PC-9 (cell line): ENCODE data around the gene PTPRG. TPM values are rescaled to one million over a fixed set of nuclear protein-coding genes. Genes with fewer than 3 reads are reported as not detected.

Experiments
- BruUV-seq: library from RNA; stranded (reverse); fragments of 400-500 nt; replicated peaks from 2 replicates; lab custom pipeline; 2021; lab: Mats Ljungman, UMichigan
- CTCF ChIA-PET: fragments of 300-600 bp; sonication (Branson Sonifier 250); formaldehyde crosslinking; loops from one replicate; lab custom pipeline; 2022; ENCODE audit warnings: antibody characterized with exemption; lab: Charles Lee
- POLR2A ChIA-PET: fragments of 300-600 bp; sonication (Branson Sonifier 250); formaldehyde crosslinking; loops from one replicate; lab custom pipeline; 2022; ENCODE audit warnings: antibody characterized with exemption; ENCODE audit not compliant: unreplicated experiment; lab: Charles Lee
- DNase-seq, 2 experiments: peaks; one replicate each; pipeline versions ENCODE4 v3.0.0 to v3.0.0-alpha.2; 2015 to 2022; ENCODE audit warnings: mixed read lengths in 1 of 2
- H2AFZ ChIP-seq: fragments of 200-600 bp; sonication (generic); 2 replicates; pipeline ENCODE4 v1.8.1; 2017; ENCODE audit warnings: antibody characterized with exemption
- H3F3A ChIP-seq: fragments of 200-600 bp; sonication (generic); 2 replicates; pipeline ENCODE4 v1.8.1; 2017; ENCODE audit warnings: antibody characterized with exemption, mild to moderate bottlenecking, low read depth; ENCODE audit not compliant: insufficient read depth
- H3K27ac ChIP-seq: fragments of 200-600 bp; sonication (generic); 2 replicates; pipeline ENCODE4 v1.6.1; 2016; ENCODE audit warnings: mixed run types
- H3K27me3 ChIP-seq: fragments of 200-600 bp; sonication (generic); 2 replicates; pipeline ENCODE4 v1.6.1; 2016; ENCODE audit warnings: low read depth, mixed run types; ENCODE audit not compliant: insufficient read depth
- H3K36me3 ChIP-seq: fragments of 200-600 bp; sonication (generic); 2 replicates; pipeline ENCODE4 v1.6.1; 2016; ENCODE audit warnings: low read depth, mixed run types
- H3K4me1 ChIP-seq: fragments of 200-600 bp; sonication (generic); replicated peaks from 2 replicates; pipeline ENCODE4 v1.6.1; 2016; ENCODE audit warnings: mixed run types; ENCODE audit not compliant: insufficient read depth
- H3K4me2 ChIP-seq: fragments of 200-600 bp; sonication (generic); 2 replicates; pipeline ENCODE4 v1.6.1; 2017; ENCODE audit warnings: mixed run types
- H3K4me3 ChIP-seq: fragments of 200-600 bp; sonication (generic); 2 replicates; pipeline ENCODE4 v1.6.1; 2016; ENCODE audit warnings: mixed run types
- H3K79me2 ChIP-seq: fragments of 200-600 bp; sonication (generic); 2 replicates; pipeline ENCODE4 v1.6.1; 2017; ENCODE audit warnings: low read depth, mixed run types
- H3K9me2 ChIP-seq: fragments of 200-600 bp; sonication (generic); 2 replicates; pipeline ENCODE4 v1.8.1; 2017; ENCODE audit warnings: mild to moderate bottlenecking; ENCODE audit not compliant: insufficient read depth
- H3K9me3 ChIP-seq: fragments of 200-600 bp; sonication (generic); 2 replicates; pipeline ENCODE4 v1.8.1; 2016; ENCODE audit warnings: low read depth; ENCODE audit not compliant: insufficient read depth
- H4K20me1 ChIP-seq: fragments of 200-600 bp; sonication (generic); 2 replicates; pipeline ENCODE4 v1.8.1; 2017; ENCODE audit not compliant: insufficient read depth
- CTCF ChIP-seq: fragments of 200-600 bp; sonication (generic); conservative IDR thresholded peaks from 2 replicates; pipeline ENCODE4 v1.6.1; 2017; ENCODE audit warnings: mixed run types, antibody characterized with exemption, mild to moderate bottlenecking, moderate library complexity
- EZH2 ChIP-seq: fragments of 200-600 bp; sonication (generic); IDR thresholded peaks from 2 replicates; pipeline ENCODE4 v1.8.0; 2017; ENCODE audit warnings: antibody characterized with exemption, low read depth
- intact Hi-C: fragments of 100-400 bp; cut with micrococcal nuclease; formaldehyde crosslinking; loops from one replicate; pipeline ENCODE4 v1.10.0; 2022; ENCODE audit not compliant: unreplicated experiment
- total RNA-seq: library from RNA; stranded (reverse); gene quantifications from 2 replicates; pipeline ENCODE4 v1.2.3, GENCODE V29; 2021

The PTPRG gene
- total RNA-seq, 1 experiment from 2014 or later: 32.9 TPM

GRCh38 chr3:61730577-61731231, 169.3 kb downstream of the PTPRG start:
- Histone ChIP-seq H3K4me3 (no peak overlapping the region), H3K4me2 (no peak overlapping the region), H4K20me1 (0 out of 2 replicates have a peak, but pooled peaks cover 6% of the 10 kb centered on the region), H3F3A (no peaks in the 10 kb centered on the region), H3K9me2 (no peaks in the 10 kb centered on the region), H3K4me1 (no peaks in the 10 kb centered on the region), H3K9me3 (no peaks in the 10 kb centered on the region), H3K27me3 (no peaks in the 10 kb centered on the region), H3K79me2 (no peaks in the 10 kb centered on the region), H2AFZ (no peak overlapping the region), H3K36me3 (no peaks in the 10 kb centered on the region), H3K27ac (no peak overlapping the region)
- ChIA-PET POLR2A (no interaction called here), CTCF (no interaction called here)
- DNase-seq: no peak
- intact Hi-C loops: no loop called here
- BruUV-seq: no TSS peak
- TF ChIP-seq CTCF (no peak), EZH2 (no peak)

GRCh38 chr3:61733000-61733399, 171.6 kb downstream of the PTPRG start:
- POLR2A ChIA-PET: no interaction called here
- no peaks in the 10 kb centered on the region for H3K9me3 ChIP-seq
- intact Hi-C loops: no loop called here
- H3K36me3 ChIP-seq: no peaks in the 10 kb centered on the region
- no peaks in the 10 kb centered on the region for H3F3A ChIP-seq
- no peak overlapping the region for H3K27ac ChIP-seq
- H3K79me2 ChIP-seq: no peaks in the 10 kb centered on the region
- H3K9me2 ChIP-seq: no peaks in the 10 kb centered on the region
- H3K4me1 ChIP-seq: no peaks in the 10 kb centered on the region
- H2AFZ ChIP-seq: no peak overlapping the region
- BruUV-seq: no TSS peak
- H4K20me1 ChIP-seq: 0 out of 2 replicates have a peak, but pooled peaks cover 6% of the 10 kb centered on the region
- no peak overlapping the region for H3K4me3 ChIP-seq
- TF ChIP-seq EZH2 (no peak), CTCF (no peak)
- DNase-seq: no peak
- no peak overlapping the region for H3K4me2 ChIP-seq
- CTCF ChIA-PET: no interaction called here
- H3K27me3 ChIP-seq: no peaks in the 10 kb centered on the region

GRCh38 chr3:61733876-61734275, 172.5 kb downstream of the PTPRG start:
- POLR2A ChIA-PET: no interaction called here
- no TSS peak for BruUV-seq
- no peak for TF ChIP-seq EZH2
- no peak for TF ChIP-seq CTCF

More at GRCh38 chr3:61733876-61734275, 172.5 kb downstream of the PTPRG start:
- Histone ChIP-seq H3F3A (no peaks in the 10 kb centered on the region), H3K27me3 (no peaks in the 10 kb centered on the region), H3K36me3 (no peaks in the 10 kb centered on the region), H2AFZ (no peak overlapping the region), H3K4me2 (no peak overlapping the region), H3K9me2 (no peaks in the 10 kb centered on the region), H3K9me3 (no peaks in the 10 kb centered on the region), H3K79me2 (no peaks in the 10 kb centered on the region), H3K4me1 (no peaks in the 10 kb centered on the region), H3K4me3 (no peak overlapping the region), H4K20me1 (0 out of 2 replicates have a peak, but pooled peaks cover 6% of the 10 kb centered on the region), H3K27ac (no peak overlapping the region)
- CTCF ChIA-PET: no interaction called here
- intact Hi-C loops: no loop called here
- no peak for DNase-seq
